CD14-positive monocyte (primary cell): Measurements from ENCODE around the gene KDM4C. TPM values are rescaled to one million over a fixed set of nuclear protein-coding genes. Genes with fewer than 3 reads are reported as not detected.

ENCODE experiments used
- DNase-seq, 3 donors: peaks; one replicate each; pipeline ENCODE4 v3.0.0-alpha.2; 2011 to 2022
- H2AFZ ChIP-seq: 2 replicates; pipeline ENCODE4 v1.6.0; 2012; ENCODE audit warnings: mild to moderate bottlenecking, low read depth, low read length, inconsistent platforms; ENCODE audit not compliant: insufficient read depth, poor library complexity, severe bottlenecking
- H3K27ac ChIP-seq, 2 donors: 1 replicate in 1 of 2; 2 replicates in 1 of 2; pipeline ENCODE4 v1.5.1; 2012 to 2013; ENCODE audit warnings: low read length in 2 of 2, control low read depth in 1 of 2, inconsistent platforms in 1 of 2, low read depth in 1 of 2, mild to moderate bottlenecking in 1 of 2
- H3K27me3 ChIP-seq, 2 donors: one replicate each; pipeline versions ENCODE4 v1.6.0 to v1.6.1; 2011 to 2013; ENCODE audit warnings: low read length in 2 of 2; ENCODE audit not compliant: control insufficient read depth in 2 of 2, insufficient read depth in 2 of 2
- H3K36me3 ChIP-seq, 2 donors: replicated peaks in 1 of 2; 1 replicate in 1 of 2; 2 replicates in 1 of 2; pipeline versions ENCODE4 v1.5.1 to v1.6.1; 2012 to 2013; ENCODE audit warnings: low read length in 2 of 2, control low read depth in 1 of 2, inconsistent platforms in 1 of 2, mild to moderate bottlenecking in 1 of 2; ENCODE audit not compliant: insufficient read depth in 2 of 2, control insufficient read depth in 1 of 2
- H3K4me1 ChIP-seq, 2 donors: 1 replicate in 1 of 2; 2 replicates in 1 of 2; pipeline versions ENCODE4 v1.5.1 to v1.6.1; 2012 to 2013; ENCODE audit warnings: low read length in 2 of 2, control low read depth in 1 of 2, inconsistent platforms in 1 of 2, mild to moderate bottlenecking in 1 of 2, moderate library complexity in 1 of 2; ENCODE audit not compliant: insufficient read depth in 2 of 2, control insufficient read depth in 1 of 2
- H3K4me2 ChIP-seq: replicated peaks from 2 replicates; pipeline ENCODE3; 2012; ENCODE audit warnings: low read length, moderate library complexity, mild to moderate bottlenecking; ENCODE audit not compliant: poor library complexity, severe bottlenecking; ENCODE audit errors: extremely low read depth
- H3K4me3 ChIP-seq, 3 experiments: fragments of 200-600 bp in 1 of 3; sonication (generic) in 1 of 3; replicated peaks in 1 of 3; 1 replicate in 2 of 3; 2 replicates in 1 of 3; pipeline ENCODE4 v1.5.1; 2011 to 2013; ENCODE audit warnings: low read length in 3 of 3, mild to moderate bottlenecking in 3 of 3, control low read depth in 2 of 3, low read depth in 2 of 3, inconsistent platforms in 1 of 3, moderate library complexity in 1 of 3
- H3K79me2 ChIP-seq: 2 replicates; pipeline ENCODE4 v1.6.0; 2012; ENCODE audit warnings: mild to moderate bottlenecking, control low read depth, inconsistent platforms, low read length, moderate library complexity; ENCODE audit not compliant: insufficient read depth
- H3K9ac ChIP-seq: 2 replicates; pipeline ENCODE4 v1.6.0; 2017; ENCODE audit warnings: low read length, mild to moderate bottlenecking; ENCODE audit not compliant: insufficient read depth, poor library complexity, severe bottlenecking
- H3K9me3 ChIP-seq, 2 donors: replicated peaks in 1 of 2; 1 replicate in 1 of 2; 2 replicates in 1 of 2; pipeline versions ENCODE4 v1.5.1 to v1.6.1; 2012 to 2013; ENCODE audit warnings: low read length in 2 of 2, control low read depth in 1 of 2; ENCODE audit not compliant: control insufficient read depth in 1 of 2, insufficient read depth in 1 of 2
- H4K20me1 ChIP-seq: 2 replicates; pipeline ENCODE4 v1.6.0; 2012; ENCODE audit warnings: mild to moderate bottlenecking, low read length, control low read depth, moderate library complexity; ENCODE audit not compliant: insufficient read depth
- H3K27ac Mint-ChIP-seq, 7 donors: one replicate each; pipeline ENCODE4 v1.8.0; 2020; ENCODE audit warnings: mild to moderate bottlenecking in 7 of 7, mixed read lengths in 7 of 7, moderate library complexity in 6 of 7, inconsistent platforms in 2 of 7
- H3K27me3 Mint-ChIP-seq, 3 donors: one replicate each; pipeline ENCODE4 v1.8.0; 2021 to 2022; ENCODE audit warnings: low read depth in 3 of 3, mild to moderate bottlenecking in 3 of 3, mixed read lengths in 3 of 3, moderate library complexity in 3 of 3, inconsistent platforms in 1 of 3
- H3K36me3 Mint-ChIP-seq, 2 donors: one replicate each; pipeline ENCODE4 v1.8.0; 2020; ENCODE audit warnings: mixed read lengths in 2 of 2, inconsistent platforms in 1 of 2, mild to moderate bottlenecking in 1 of 2
- H3K4me1 Mint-ChIP-seq: one replicate; pipeline ENCODE4 v1.8.0; 2020; ENCODE audit warnings: mild to moderate bottlenecking, mixed read lengths
- H3K4me3 Mint-ChIP-seq, 2 donors: one replicate each; pipeline ENCODE4 v1.8.0; 2020; ENCODE audit warnings: mild to moderate bottlenecking in 2 of 2, mixed read lengths in 2 of 2, moderate library complexity in 1 of 2
- H3K9me3 Mint-ChIP-seq, 7 donors: one replicate each; pipeline ENCODE4 v1.8.0; 2020 to 2022; ENCODE audit warnings: mixed read lengths in 7 of 7, mild to moderate bottlenecking in 6 of 7, moderate library complexity in 6 of 7, inconsistent platforms in 2 of 7
- CTCF ChIP-seq: fragments of 200-600 bp; IDR thresholded peaks from one replicate; pipeline ENCODE4 v1.8.0; 2022; ENCODE audit warnings: antibody characterized with exemption, mild to moderate bottlenecking
- WGBS: methylation state at CpG from one replicate; pipeline ENCODE4 v1.1.5; 2013; ENCODE audit warnings: missing lambda C conversion rate; ENCODE audit not compliant: insufficient coverage; 5-methylcytosine and 5-hydroxymethylcytosine counted together
- intact Hi-C, 2 donors: fragments of 100-400 bp; cut with micrococcal nuclease; formaldehyde crosslinking; loops; one replicate each; pipeline versions ENCODE4 v1.15.0 to v1.15.1; 2023
- polyA plus RNA-seq, 3 donors: library from polyadenylated mRNA; depleted of rRNA in 1 of 3; unstranded in 2 of 3; stranded (reverse) in 1 of 3; fragments of 300-500 nt in 2 of 3; fragments of >200 nt in 1 of 3; fragmentation: Illumina TruSeq in 2 of 3; gene quantifications; 1 replicate in 2 of 3; 2 replicates in 1 of 3; pipeline ENCODE4 v1.2.3, GENCODE V29; 2012 to 2021

The KDM4C gene
- polyA plus RNA-seq, 3 donors, result 15.2 to 36.2 (median 17.1) TPM

- no peaks in the 10 kb centered on the region for H3K27me3 ChIP-seq
- no peaks in the 10 kb centered on the region for H3K9me3 Mint-ChIP-seq
- peaks cover 82% of the 10 kb centered on the region for H4K20me1 ChIP-seq
- no peak overlapping the region for H3K9ac ChIP-seq
- H3K9me3 ChIP-seq, result no peaks in the 10 kb centered on the region
- no CpG with 5 or more reads among the region's 4 CpGs for WGBS
- peaks cover 0 to 8% of the 10 kb centered on the region in 2 donors for H3K36me3 ChIP-seq
- peaks cover 3 to 9% of the 10 kb centered on the region in 2 donors for H3K4me1 ChIP-seq
- H2AFZ ChIP-seq, result no peak overlapping the region
- H3K27ac ChIP-seq, result no peak overlapping the region
- H3K27ac Mint-ChIP-seq, result no peak overlapping the region
- no peaks in the 10 kb centered on the region for H3K27me3 Mint-ChIP-seq
- no peak overlapping the region for H3K4me2 ChIP-seq
- H3K36me3 Mint-ChIP-seq, result peaks cover 21 to 34% of the 10 kb centered on the region in 2 donors
- H3K4me3 ChIP-seq, result no peak overlapping the region
- intact Hi-C loops, result no loop called here
- no peak overlapping the region for H3K4me3 Mint-ChIP-seq
- peaks cover 3% of the 10 kb centered on the region for H3K79me2 ChIP-seq
- TF ChIP-seq CTCF, result no peak
- no peak for DNase-seq
- peaks cover 26% of the 10 kb centered on the region for H3K4me1 Mint-ChIP-seq
These were observed 168.7 kb downstream of the KDM4C start for GRCh38 chr9:6926436-6926835.

- intact Hi-C loops, result no loop called here
- no peaks in the 10 kb centered on the region for H3K9me3 Mint-ChIP-seq
- Histone ChIP-seq H2AFZ (no peak overlapping the region), H3K9me3 (no peaks in the 10 kb centered on the region), H3K4me2 (no peak overlapping the region), H3K4me3 (no peak overlapping the region), H3K9ac (no peak overlapping the region), H3K79me2 (peaks cover 3% of the 10 kb centered on the region), H4K20me1 (peaks cover 82% of the 10 kb centered on the region), H3K36me3 (no peaks in the 10 kb centered on the region), H3K27ac (no peak overlapping the region), H3K4me1 (peaks cover 3% of the 10 kb centered on the region in 2 donors), H3K27me3 (no peaks in the 10 kb centered on the region)
- no peaks in the 10 kb centered on the region for H3K27me3 Mint-ChIP-seq
- TF ChIP-seq CTCF, result no peak
- 89% methylated on average over 1 of the region's 1 CpG for WGBS
- DNase-seq, result no peak
- no peak overlapping the region for H3K4me3 Mint-ChIP-seq
- H3K27ac Mint-ChIP-seq, result no peak overlapping the region
- H3K4me1 Mint-ChIP-seq, result peaks cover 22% of the 10 kb centered on the region
- peaks cover 18 to 28% of the 10 kb centered on the region in 2 donors for H3K36me3 Mint-ChIP-seq
These were observed 170.1 kb downstream of the KDM4C start for GRCh38 chr9:6927838-6928237.
